Right cardiac atrium (tissue), 5 donors: ENCODE data around the gene ADGRF5. TPM values are rescaled to one million over a fixed set of nuclear protein-coding genes. Genes with fewer than 3 reads are reported as not detected.

ENCODE experiments used
- ATAC-seq, 2 donors: fragments of 200-7000 bp; cut with Tn5 transposase; one replicate each; pipeline versions ENCODE4 v1.8.0 to v1.9.1; 2020; ENCODE audit warnings: moderate library complexity in 2 of 2, mild to moderate bottlenecking in 1 of 2
- DNase-seq, 3 donors: peaks; one replicate each; pipeline ENCODE4 v3.0.0-alpha.2; 2020
- H3K27ac ChIP-seq: one replicate; pipeline ENCODE4 v1.5.1; 2013; ENCODE audit warnings: mild to moderate bottlenecking, low read length, control low read depth, moderate library complexity
- H3K27me3 ChIP-seq: one replicate; pipeline ENCODE4 v1.6.1; 2013; ENCODE audit not compliant: control insufficient read depth, insufficient read depth
- H3K4me1 ChIP-seq: one replicate; pipeline ENCODE4 v1.6.1; 2013; ENCODE audit warnings: low read length; ENCODE audit not compliant: control insufficient read depth, insufficient read depth
- H3K4me3 ChIP-seq: one replicate; pipeline ENCODE4 v1.5.1; 2013; ENCODE audit warnings: low read length, control low read depth
- H3K9me3 ChIP-seq: one replicate; pipeline ENCODE4 v1.6.1; 2013; ENCODE audit warnings: low read length; ENCODE audit not compliant: control insufficient read depth
- WGBS: extraction: QIAGEN DNeasy Blood & Tissue Kit; methylation state at CpG from one replicate; pipeline ENCODE4 v1.1.7; 2013; 5-methylcytosine and 5-hydroxymethylcytosine counted together
- intact Hi-C, 4 donors: fragments of 100-400 bp; cut with DNase I; formaldehyde crosslinking; loops; one replicate each; pipeline versions ENCODE4 v1.11.0 to v1.14.0; 2022 to 2023
- polyA plus RNA-seq: library from polyadenylated mRNA; stranded (reverse); fragments of 200-250 nt; gene quantifications from one replicate; pipeline ENCODE4 v1.2.3, GENCODE V29; 2013
- total RNA-seq, 4 donors: library from RNA; stranded (reverse); fragmentation: NEBNext Ultra II Directional; extraction: Animal tissue kit (Norgen Biotek cat#: 25700); gene quantifications; one replicate each; pipeline ENCODE4 v1.2.1, GENCODE V29; 2021
- donor health status: healthy with polysubstance abuse.
- donor health status: DM: no; HTN: yes; CAD: no.
- donor health status: DM: no; HTN: no; CAD: no.
- donor health status: DM: no; HTN: yes; CAD: no; lungs with severe emphysema.
- donor health status: DM: yes; HTN: yes; CAD: no.

ADGRF5 gene
- total and polyA plus RNA-seq, 5 donors: 23.9 to 61.9 (median 38.1) TPM

DNA sequence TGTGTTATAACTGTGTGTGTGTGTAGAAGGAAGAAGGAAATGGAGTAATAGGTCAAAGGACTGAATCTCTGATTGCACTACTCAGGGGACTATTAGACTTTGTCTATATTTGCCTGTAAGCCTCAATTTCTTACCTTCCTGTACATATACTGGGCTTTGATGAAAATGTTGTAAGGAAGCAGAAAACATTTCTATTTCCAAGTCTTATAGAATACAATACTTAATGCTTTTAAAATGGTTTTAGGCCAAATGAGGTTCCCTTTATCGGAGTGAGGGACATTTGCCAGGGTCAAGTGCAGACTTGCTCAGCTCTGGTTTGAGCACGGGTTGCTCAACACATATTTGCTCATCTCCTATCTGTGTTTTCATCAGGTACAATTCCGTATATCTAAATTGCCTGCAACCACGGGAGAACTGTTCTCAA, 100.3 kb downstream of the ADGRF5 start:
- ATAC-seq (no peak), DNase-seq (no peak)
- Histone ChIP-seq H3K27me3 (no peaks in the 10 kb centered on the region), H3K9me3 (no peaks in the 10 kb centered on the region), H3K4me3 (no peak overlapping the region), H3K4me1 (no peaks in the 10 kb centered on the region), H3K27ac (no peak overlapping the region)
- intact Hi-C loops: no loop called here
- WGBS: 71% methylated on average over 4 of the region's 4 CpGs

- Histone ChIP-seq H3K4me1 (no peaks in the 10 kb centered on the region), H3K27me3 (no peaks in the 10 kb centered on the region), H3K9me3 (peaks cover 3% of the 10 kb centered on the region), H3K27ac (no peak overlapping the region), H3K4me3 (no peak overlapping the region)
- intact Hi-C loops: no loop called here
- 74% methylated on average over 7 of the region's 7 CpGs for WGBS
- ATAC-seq: no peak
- no peak for DNase-seq
These were observed 102.2 kb downstream of the ADGRF5 start for GRCh38 chr6:46819561-46819960.

- intact Hi-C loops: no loop called here
- WGBS: 96% methylated on average over 1 of the region's 1 CpG
- Histone ChIP-seq H3K9me3 (peaks cover 3% of the 10 kb centered on the region), H3K27ac (no peak overlapping the region), H3K4me3 (no peak overlapping the region), H3K4me1 (no peaks in the 10 kb centered on the region), H3K27me3 (no peaks in the 10 kb centered on the region)
- no peak for ATAC-seq
- no peak for DNase-seq
These were observed 105.1 kb downstream of the ADGRF5 start for GRCh38 chr6:46816626-46817025.

GRCh38 chr6:46815130-46815529, 106.6 kb downstream of the ADGRF5 start:
- ATAC-seq (no peak), DNase-seq (no peak)
- H3K27me3 ChIP-seq: no peaks in the 10 kb centered on the region
- peaks cover 3% of the 10 kb centered on the region for H3K9me3 ChIP-seq
- no peaks in the 10 kb centered on the region for H3K4me1 ChIP-seq
- 67% methylated on average over 4 of the region's 4 CpGs for WGBS
- H3K27ac ChIP-seq: no peak overlapping the region
- H3K4me3 ChIP-seq: no peak overlapping the region
- intact Hi-C loops: no loop called here

DNA sequence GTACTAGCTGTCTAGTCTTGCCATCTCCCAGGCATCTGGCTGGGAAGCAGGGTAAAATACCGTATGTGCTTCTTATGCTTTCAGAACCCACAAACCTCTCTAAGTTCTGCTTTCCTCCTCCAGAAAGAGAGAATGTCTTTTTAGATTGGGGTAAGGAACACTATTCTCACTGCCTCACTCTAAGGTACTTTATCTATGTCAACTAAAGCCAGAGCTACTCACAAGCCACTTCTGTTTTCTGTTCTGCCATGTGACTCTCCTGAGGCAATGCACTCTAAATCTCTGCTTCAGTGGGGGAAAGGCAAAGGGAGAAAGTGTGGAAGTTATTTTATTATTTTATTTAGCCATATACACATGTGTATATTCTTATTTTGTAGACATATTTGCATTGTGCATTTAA, 112.9 kb downstream of the ADGRF5 start:
- H3K9me3 ChIP-seq: no peaks in the 10 kb centered on the region
- ATAC-seq: no peak
- intact Hi-C loops: no loop called here
- DNase-seq: no peak
- H3K27ac ChIP-seq: no peak overlapping the region
- no peak overlapping the region for H3K4me3 ChIP-seq
- WGBS: 67% methylated on average over 1 of the region's 1 CpG
- no peaks in the 10 kb centered on the region for H3K4me1 ChIP-seq
- H3K27me3 ChIP-seq: no peaks in the 10 kb centered on the region

Other genes starting within 250 kb of the ADGRF5 start
- gene TDRD6, start 234.1 kb downstream of the ADGRF5 start, total RNA-seq: 1 to 10 TPM in 1 of 4 donors, under 1 TPM in 3; 0.38 to 1.2 (median 0.66) TPM
- 0.27 TPM for gene TDRD6, start 234.1 kb downstream of the ADGRF5 start, polyA plus RNA-seq
- gene PLA2G7, start 186.6 kb downstream of the ADGRF5 start, total RNA-seq: under 1 TPM; 0.31 to 0.71 (median 0.47) TPM
- 0.16 TPM for gene PLA2G7, start 186.6 kb downstream of the ADGRF5 start, polyA plus RNA-seq
- not detected for gene ANKRD66, start 175.0 kb downstream of the ADGRF5 start, total RNA-seq
- not detected for gene ANKRD66, start 175.0 kb downstream of the ADGRF5 start, polyA plus RNA-seq
- gene MEP1A, start 128.5 kb downstream of the ADGRF5 start, total RNA-seq: not detected
- not detected for gene MEP1A, start 128.5 kb downstream of the ADGRF5 start, polyA plus RNA-seq
- gene ADGRF1, start 120.4 kb upstream of the ADGRF5 start, total RNA-seq: not detected
- gene ADGRF1, start 120.4 kb upstream of the ADGRF5 start, polyA plus RNA-seq: not detected